HCEC 1CT (cell line): Measurements from ENCODE around the gene IDH3A.
A peak's percentile ranks its signal among the peaks of the same experiment; 100 is the strongest.
"Not testable (repeated sequence)": the region's sequence is repeated elsewhere in the genome, so short reads cannot be mapped to it uniquely, and the experiment has no call there.

Source experiments
- DNase-seq: peaks from one replicate; pipeline ENCODE4 v3.0.0-alpha.2; 2017

The IDH3A gene

GRCh38 chr15:78129751-78130287 lies 19.3 kb upstream of the IDH3A start:
- DNase-seq, result no peak

- no peak for DNase-seq
Observed at GRCh38 chr15:78130466-78131294, 18.5 kb upstream of the IDH3A start.

- DNase-seq, result peak; percentile 53
Observed at GRCh38 chr15:78131295-78132061, 17.7 kb upstream of the IDH3A start, which contains the start of gene CIB2. Gene CIB2, minus strand, starts transcription at chr15:78131445. Its CDS starts 230 bp downstream, at chr15:78131215.

- DNase-seq, result no peak
Observed at GRCh38 chr15:78133801-78134200, 15.4 kb upstream of the IDH3A start.

GRCh38 chr15:78139578-78139977 lies 9.6 kb upstream of the IDH3A start:
- DNase-seq, result no peak

- DNase-seq, result no peak
Observed at GRCh38 chr15:78140292-78140691, 8.9 kb upstream of the IDH3A start.

GRCh38 chr15:78142332-78142731 lies 6.8 kb upstream of the IDH3A start:
- DNase-seq, result no peak

GRCh38 chr15:78146425-78147154 lies 2.6 kb upstream of the IDH3A start:
- no peak for DNase-seq

GRCh38 chr15:78147566-78147965 lies 1.6 kb upstream of the IDH3A start:
- no peak for DNase-seq

GRCh38 chr15:78148392-78149067 lies 632 bp upstream of the IDH3A start:
- no peak for DNase-seq

GRCh38 chr15:78149805-78150751 lies 916 bp downstream of the IDH3A start:
- DNase-seq, result no peak

- DNase-seq, result not testable (repeated sequence)
Observed at GRCh38 chr15:78151075-78151474, 1.9 kb downstream of the IDH3A start.

- DNase-seq, result no peak
Observed at GRCh38 chr15:78154955-78155354, 5.8 kb downstream of the IDH3A start.

- no peak for DNase-seq
Observed at GRCh38 chr15:78155355-78155939, 6.3 kb downstream of the IDH3A start.

GRCh38 chr15:78156653-78157052 lies 7.5 kb downstream of the IDH3A start:
- DNase-seq, result no peak

- DNase-seq, result no peak
Observed at GRCh38 chr15:78157203-78157602, 8.0 kb downstream of the IDH3A start.

- no peak for DNase-seq
Observed at GRCh38 chr15:78159395-78159794, 10.2 kb downstream of the IDH3A start.

GRCh38 chr15:78162038-78162437 lies 12.9 kb downstream of the IDH3A start:
- DNase-seq, result no peak

- no peak for DNase-seq
Observed at GRCh38 chr15:78164010-78164409, 14.8 kb downstream of the IDH3A start.

GRCh38 chr15:78167227-78167888 lies 18.2 kb downstream of the IDH3A start:
- no peak for DNase-seq
